GM19328 (cell line): ENCODE results near the gene MGARP.

Experiments used
- ATAC-seq: cut with Tn5 transposase; IDR thresholded peaks from one replicate; pipeline ENCODE4 v1.9.1; 2021; ENCODE audit warnings: mild to moderate bottlenecking, moderate library complexity; ENCODE audit not compliant: unreplicated experiment

Gene MGARP

GRCh38 chr4:139246166-139246565 lies 33.9 kb downstream of the MGARP start:
- no peak for ATAC-seq

- no peak for ATAC-seq
Observed at GRCh38 chr4:139245590-139245989, 34.4 kb downstream of the MGARP start.

- no peak for ATAC-seq
Observed at GRCh38 chr4:139243448-139244365, 36.3 kb downstream of the MGARP start.

DNA sequence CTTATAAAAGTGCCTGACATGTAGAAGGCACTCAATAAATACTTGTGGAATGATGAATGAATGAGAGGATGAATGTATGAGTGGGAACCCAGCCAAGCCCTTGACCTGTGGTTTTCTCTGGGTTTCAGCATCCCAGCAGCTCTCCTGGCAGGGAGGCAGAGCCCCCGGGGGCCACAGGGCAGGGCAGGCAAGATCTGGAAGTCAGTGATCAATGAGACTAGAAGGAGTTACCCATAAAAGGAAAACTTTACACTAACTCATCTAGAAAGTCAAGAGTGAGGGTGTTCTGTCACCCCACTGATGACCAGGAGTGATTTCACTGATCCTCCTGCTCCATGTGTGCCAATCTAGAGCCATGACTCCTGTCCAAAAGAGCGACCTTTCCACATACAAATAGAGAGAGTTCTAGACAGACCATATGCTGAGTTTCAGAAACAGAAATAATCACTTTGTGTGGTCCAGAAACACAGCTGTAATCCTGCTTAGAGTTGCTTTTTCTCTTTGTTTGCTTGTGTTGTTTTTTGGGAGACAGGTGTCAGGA lies 37.4 kb downstream of the MGARP start:
- ATAC-seq = no peak

DNA sequence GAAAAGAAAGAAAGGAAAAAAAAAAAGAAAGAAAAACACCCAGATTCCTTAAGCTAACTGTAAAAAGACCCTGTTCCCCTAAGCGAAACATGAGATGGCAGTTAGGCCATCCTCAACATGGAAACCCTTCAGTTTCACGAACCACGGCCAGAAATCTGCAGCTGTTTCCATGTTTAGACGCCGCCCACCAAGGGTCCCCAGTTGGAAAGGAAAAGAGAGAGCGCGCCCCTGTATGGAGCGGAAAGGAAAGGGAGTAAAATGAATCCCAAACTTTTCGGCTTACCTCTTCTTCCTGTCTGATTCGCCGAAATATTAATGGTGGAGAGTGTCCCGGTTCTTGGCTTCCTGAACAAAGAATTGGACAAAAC lies 38.3 kb downstream of the MGARP start:
- no peak for ATAC-seq

DNA sequence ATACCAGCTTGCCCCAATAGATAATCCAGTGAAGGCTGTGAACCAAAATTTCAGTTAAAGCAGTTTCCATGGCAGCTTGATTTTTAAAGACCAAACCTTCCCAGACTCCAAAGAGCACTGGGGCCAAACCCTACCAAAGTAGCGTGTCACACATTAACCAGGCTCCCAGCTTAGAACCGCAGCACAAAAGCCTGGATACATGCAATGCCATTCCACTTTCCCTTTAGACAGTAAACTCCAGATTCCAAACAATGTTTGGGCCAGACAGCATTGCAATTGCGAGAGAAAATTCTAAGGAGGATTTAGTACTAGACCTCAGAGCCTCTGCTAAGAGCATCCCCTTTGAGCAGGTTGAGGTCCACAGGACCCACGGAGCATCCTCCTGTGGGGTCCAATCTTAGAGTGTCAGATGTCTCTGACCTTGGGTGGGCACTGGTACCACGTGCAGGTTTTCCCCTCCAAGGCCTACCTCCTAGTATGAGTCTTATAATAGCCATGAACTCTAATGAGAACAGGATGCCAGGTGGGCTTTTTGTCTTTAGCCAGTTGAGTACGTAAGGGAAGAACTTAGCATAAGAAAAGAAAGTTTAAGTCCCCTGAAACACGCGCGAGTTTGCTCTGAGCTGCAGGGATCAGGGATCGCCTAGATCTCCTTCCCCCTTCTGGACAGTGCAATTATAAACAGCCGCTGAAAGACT lies 38.8 kb downstream of the MGARP start:
- no peak for ATAC-seq

GRCh38 chr4:139239127-139239772 lies 40.8 kb downstream of the MGARP start:
- ATAC-seq = no peak

GRCh38 chr4:139234253-139234652 lies 45.8 kb downstream of the MGARP start:
- no peak for ATAC-seq

- ATAC-seq = no peak
Observed at GRCh38 chr4:139229534-139230039, 50.4 kb downstream of the MGARP start.

DNA sequence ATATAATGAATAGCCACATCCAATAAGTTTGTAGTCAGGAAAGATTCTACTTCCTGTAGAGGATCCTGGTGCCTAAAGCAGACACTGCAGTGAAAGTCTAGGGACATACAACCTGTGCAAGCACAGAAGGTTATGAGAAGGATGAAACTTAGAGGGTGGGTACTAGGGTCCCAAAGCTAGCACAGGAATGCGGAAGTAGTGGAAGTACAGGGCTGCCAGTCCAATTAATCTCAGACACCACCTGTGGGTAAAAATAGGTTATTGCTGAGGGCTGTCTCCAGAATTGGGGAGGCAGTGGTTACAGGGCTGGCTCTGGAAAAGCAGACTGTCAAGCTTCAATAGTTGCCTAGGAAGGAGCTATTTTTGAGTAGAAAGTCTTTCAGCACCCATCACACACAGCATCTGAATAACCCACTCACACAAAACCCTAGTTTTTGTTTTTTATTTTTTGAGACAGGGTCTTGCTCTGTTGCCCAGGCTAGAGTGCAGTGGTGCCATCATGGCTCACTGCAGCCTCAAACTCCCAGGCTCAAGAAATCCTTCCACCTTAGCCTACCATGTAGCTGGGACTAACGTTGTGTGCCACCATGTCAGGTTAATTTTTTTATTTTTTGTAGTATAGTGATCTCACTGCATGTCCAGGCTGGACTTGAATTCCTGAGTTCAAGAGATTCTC lies 52.2 kb downstream of the MGARP start:
- ATAC-seq = no peak

DNA sequence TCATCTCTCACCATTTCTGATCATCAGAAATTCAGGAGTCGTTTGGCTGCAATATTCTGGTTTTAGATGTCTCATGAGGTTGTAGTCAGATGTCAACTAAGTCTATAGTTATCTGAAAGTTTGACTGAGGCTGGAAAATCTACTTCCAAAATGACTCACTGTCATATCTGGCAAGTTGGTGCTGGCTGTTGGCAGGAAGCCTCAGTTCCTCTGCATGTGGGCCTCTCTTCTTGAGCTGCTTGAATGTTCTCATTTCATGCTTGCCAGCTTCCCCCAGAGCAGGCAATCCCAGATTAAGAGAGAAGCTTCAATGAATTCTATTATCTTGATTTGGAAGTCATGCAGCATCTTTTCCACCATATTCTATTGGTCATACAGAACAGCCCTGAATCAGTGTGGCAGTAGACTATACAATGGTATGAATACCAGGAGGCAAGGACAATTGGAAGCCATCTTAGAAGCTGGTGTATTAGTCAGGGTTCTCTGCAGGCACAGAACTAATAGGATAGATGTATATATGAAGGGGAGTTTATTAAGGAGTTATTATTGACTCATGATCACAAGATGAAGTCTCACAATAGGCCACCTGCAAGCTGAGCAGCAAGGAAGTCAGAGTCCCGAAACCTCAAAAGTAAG lies 56.2 kb downstream of the MGARP start:
- ATAC-seq = no peak

DNA sequence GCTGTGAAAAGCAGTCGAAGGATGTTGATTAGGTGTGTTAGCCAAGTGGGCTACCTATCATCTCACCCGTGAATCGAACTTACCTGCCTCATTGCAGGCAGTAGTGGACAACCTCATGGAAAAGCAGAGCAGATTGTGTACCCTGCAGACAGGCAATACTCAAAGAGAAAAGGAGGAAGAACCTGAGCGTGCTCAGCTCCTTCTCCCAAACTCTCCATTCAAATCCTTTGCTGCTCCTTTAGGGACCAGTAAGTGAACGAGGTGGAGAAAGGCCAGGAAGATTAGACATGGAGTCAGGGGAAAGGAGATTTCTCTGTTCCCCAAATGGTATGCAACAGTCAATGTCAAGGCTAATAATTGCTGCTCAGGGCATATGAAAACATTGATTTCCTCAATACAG lies 57.8 kb downstream of the MGARP start:
- ATAC-seq = no peak

DNA sequence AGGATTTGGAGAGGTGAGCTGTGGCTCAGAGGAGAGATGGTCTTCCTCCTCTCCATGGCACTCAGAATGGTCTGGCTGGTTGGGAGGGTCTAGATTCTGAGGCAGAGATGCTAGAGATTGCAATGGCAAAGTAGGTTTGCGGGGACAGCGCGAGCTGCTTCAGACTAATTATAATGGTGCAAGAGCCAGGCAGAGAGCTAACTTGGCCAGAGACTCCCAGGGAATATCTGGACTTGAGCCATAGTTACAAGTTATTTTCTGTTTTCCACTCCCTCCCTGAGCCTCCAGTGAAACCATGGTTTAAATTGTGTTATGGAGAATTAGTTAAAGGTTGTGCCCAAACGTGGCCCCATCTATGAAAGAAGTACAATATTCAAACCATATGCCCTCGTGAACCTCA lies 58.3 kb downstream of the MGARP start:
- ATAC-seq = no peak

DNA sequence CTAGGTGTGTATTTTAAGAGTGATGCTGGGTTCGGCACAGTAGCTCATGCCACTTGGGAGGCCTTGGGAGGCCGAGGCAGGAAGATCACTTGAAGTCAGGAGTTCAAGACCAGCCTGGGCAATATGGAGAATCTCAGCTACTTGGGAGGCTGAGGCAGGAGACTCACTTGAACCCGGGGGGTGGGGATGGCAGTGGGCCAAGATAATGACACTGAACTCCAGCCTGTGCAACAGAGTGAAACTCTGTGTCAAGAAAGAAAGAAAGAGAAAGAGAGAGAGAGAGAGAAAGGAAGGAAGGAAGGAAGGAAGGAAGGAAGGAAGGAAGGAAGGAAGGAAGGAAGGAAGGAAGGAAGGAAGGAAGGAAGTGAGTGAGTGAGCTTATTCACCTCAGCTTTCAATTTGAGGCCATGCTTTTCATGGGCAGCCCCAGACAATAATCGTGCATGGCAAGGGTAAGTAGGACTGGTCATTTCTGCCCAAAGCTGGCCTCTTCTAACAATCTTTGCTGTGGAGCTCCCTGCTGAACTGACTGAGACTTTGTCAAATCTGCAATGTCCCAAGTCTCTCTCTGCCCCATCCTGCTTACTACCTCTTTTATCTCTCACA lies 60.5 kb downstream of the MGARP start:
- no peak for ATAC-seq
